Astrocyte of the cerebellum (primary cell): ENCODE results near the gene COPS7A.

Experiments
- DNase-seq: peaks from one replicate; pipeline ENCODE4 v3.0.0-alpha.2; 2011; ENCODE audit warnings: low read depth
- H3K4me3 ChIP-seq: 2 replicates; pipeline ENCODE4 v1.5.1; 2011; ENCODE audit warnings: mild to moderate bottlenecking, low read depth, low read length, moderate library complexity
- in situ Hi-C: cut with HindIII; loops from 2 replicates; pipeline ENCODE4 v1.10.0; 2017; ENCODE audit warnings: low sequenced_read_pairs
- TF ChIP-seq, protein P1 (sequence below): IDR thresholded peaks from 2 replicates; pipeline ENCODE4 v1.5.1; 2012; ENCODE audit warnings: low read length, low read depth, moderate library complexity, mild to moderate bottlenecking; ENCODE audit errors: missing control alignments

Gene COPS7A

DNA sequence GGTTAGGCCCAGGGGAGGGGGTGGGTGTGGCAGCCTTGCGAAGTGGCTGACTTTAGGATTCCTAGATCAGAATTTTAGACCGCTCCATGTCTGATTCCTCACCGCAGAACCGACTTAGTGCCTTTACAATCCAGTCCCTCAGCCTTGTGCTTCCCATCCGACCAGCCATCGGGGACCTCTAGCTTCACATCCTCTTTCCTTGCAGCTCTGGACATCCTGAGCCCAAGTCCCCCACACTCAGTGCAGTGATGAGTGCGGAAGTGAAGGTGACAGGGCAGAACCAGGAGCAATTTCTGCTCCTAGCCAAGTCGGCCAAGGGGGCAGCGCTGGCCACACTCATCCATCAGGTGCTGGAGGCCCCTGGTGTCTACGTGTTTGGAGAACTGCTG lies 557 bp downstream of the COPS7A start:
- no peak for DNase-seq
- TF ChIP-seq, protein P1, sequence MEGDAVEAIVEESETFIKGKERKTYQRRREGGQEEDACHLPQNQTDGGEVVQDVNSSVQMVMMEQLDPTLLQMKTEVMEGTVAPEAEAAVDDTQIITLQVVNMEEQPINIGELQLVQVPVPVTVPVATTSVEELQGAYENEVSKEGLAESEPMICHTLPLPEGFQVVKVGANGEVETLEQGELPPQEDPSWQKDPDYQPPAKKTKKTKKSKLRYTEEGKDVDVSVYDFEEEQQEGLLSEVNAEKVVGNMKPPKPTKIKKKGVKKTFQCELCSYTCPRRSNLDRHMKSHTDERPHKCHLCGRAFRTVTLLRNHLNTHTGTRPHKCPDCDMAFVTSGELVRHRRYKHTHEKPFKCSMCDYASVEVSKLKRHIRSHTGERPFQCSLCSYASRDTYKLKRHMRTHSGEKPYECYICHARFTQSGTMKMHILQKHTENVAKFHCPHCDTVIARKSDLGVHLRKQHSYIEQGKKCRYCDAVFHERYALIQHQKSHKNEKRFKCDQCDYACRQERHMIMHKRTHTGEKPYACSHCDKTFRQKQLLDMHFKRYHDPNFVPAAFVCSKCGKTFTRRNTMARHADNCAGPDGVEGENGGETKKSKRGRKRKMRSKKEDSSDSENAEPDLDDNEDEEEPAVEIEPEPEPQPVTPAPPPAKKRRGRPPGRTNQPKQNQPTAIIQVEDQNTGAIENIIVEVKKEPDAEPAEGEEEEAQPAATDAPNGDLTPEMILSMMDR, result no peak
- peak overlapping the region; percentile 55 for H3K4me3 ChIP-seq
- in situ Hi-C loops, result no loop called here

DNA sequence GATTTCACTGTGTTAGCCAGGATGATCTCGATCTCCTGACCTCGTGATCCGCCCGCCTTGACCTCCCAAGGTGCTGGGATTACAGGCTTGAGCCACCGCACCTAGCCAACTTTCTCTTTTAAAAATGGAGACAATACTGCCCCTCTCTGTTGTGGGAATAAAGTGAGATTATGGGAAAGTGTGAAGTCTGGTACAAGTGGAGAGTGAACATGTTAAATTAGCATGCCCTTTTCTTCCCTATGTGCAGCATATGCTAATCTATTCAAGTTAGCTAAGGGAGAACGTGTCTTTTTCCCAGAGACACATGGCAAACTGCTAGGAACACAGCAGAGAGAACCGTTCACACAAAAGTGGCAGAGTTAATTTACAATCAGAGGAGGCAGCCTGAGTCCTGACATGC lies 1.5 kb downstream of the COPS7A start:
- TF ChIP-seq, protein P1, result no peak
- in situ Hi-C loops, result loop anchor here (5.0 kb wide), 1 partner anchor 72 kb away; no protein-coding TSS in a partner anchor
- H3K4me3 ChIP-seq, result no peak overlapping the region
- no peak for DNase-seq

DNA sequence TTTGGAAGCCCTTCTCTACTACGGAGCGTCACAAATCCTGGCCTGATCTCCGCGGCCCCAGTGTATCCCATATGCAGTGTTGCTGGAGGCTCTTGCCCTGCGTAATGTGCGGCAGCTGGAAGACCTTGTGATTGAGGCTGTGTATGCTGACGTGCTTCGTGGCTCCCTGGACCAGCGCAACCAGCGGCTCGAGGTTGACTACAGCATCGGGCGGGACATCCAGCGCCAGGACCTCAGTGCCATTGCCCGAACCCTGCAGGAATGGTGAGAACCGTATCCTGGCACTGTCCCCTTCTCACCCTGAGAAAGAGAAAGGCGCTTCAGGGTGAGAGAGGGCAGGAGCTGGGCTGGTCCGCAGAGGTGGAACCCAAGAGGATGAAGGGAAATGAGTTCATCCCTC lies 5.3 kb downstream of the COPS7A start:
- TF ChIP-seq, protein P1, result no peak
- DNase-seq, result no peak
- in situ Hi-C loops, result loop anchor here (5.0 kb wide), 1 partner anchor 68 kb away; no protein-coding TSS in a partner anchor
- no peak overlapping the region for H3K4me3 ChIP-seq

DNA sequence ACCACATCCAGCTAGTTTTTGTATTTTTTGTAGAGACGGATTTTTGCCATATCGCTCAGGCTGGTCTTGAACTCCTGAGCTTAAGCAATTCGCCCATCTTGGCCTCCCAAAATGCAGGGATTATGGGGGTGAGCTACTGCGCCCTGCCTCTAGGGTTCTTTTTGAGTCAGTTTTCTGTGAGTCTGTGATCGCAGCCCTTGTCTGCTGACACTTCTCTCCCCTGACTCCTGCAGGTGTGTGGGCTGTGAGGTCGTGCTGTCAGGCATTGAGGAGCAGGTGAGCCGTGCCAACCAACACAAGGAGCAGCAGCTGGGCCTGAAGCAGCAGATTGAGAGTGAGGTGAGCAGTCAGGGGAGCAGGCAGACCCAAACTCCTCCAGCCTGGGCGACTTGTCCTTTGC lies 6.3 kb downstream of the COPS7A start:
- TF ChIP-seq, protein P1, result no peak
- no peak for DNase-seq
- in situ Hi-C loops, result loop anchor here (5.0 kb wide), 1 partner anchor 63 kb away; no protein-coding TSS in a partner anchor
- no peak overlapping the region for H3K4me3 ChIP-seq

DNA sequence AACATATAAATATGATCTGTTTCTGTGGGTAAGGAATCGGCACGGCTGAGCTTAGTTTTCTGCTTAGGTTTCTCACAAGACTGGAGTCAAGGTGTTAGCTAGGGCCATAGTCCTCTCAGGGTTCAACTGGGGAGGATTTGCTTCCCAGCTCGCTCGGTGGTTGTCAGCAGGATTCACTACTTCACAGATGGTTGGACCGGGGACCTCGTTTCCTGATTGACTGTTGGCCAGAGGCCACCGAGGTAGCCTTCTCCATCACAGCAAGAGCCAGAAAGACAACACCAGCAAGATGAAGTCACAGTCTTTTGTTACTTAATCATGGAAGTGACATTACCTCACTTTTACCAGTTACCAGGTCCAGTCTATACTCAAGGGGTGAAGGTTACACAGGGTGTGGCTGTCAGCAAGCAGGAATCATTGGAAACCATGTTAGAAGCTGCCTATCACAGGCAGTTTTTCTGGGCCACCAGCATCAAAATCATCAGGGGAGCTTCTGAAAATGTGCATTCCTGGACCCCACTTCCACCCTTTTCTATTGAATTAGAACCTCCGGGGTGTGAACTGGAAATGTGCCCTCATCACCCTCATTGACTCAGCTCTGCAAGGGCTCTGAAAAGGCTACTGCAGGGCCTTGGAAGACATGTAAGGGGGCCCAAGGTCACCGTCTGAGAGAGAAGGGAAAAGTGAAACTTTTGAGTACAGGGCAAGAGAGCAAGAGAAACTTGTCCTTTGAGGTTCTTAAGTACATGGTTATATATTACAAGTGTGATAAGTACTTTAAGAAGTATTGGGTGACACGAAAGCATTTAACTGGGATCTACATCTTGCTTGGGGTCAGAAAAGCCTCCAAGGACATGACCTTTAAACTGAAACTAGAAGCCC lies 10.9 kb downstream of the COPS7A start:
- in situ Hi-C loops, result loop anchor here (5.0 kb wide), 1 partner anchor 67 kb away; no protein-coding TSS in a partner anchor
- TF ChIP-seq, protein P1, result no peak
- no peak for DNase-seq
- no peak overlapping the region for H3K4me3 ChIP-seq

DNA sequence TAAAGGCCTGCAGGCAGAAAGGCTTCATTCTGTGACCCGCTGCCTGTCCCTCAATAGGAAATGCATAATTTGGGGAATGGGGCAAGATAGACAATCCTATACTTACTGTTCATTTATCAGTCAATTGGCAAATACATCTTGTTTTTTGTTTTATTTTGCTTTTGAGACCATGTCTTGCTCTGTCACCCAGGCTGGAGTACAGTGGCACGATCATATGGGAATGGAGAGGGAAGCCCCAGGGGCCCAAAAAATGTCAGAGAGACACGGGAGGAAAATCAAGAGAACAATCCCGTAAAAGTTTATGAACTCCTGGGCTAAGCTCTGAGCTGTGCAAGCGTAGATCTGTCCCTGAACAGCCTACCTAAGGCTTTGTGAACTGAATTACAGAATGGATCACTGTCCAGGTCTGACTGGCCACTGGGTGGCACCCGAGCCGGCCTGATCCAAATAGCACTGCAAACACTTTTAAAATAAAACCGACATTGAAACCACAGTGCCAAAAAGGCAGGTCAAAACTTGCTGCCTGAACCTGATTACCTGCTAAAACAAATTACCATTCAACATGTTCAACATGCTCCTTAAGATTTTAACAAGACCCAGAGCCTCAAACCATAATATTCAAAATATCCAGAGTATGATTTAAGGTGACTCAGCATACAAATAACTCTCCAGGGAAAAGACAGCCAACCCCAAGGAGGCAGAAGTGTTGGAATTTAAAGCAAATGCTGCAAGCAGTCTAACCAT lies 11.8 kb downstream of the COPS7A start:
- in situ Hi-C loops, result no loop called here
- TF ChIP-seq, protein P1, result peak; percentile 78
- no peak for DNase-seq
- H3K4me3 ChIP-seq, result no peak overlapping the region
